GM19395 (cell line): ENCODE measurements around the gene MCUR1.
"Not testable (repeated sequence)": the region's sequence is repeated elsewhere in the genome, so short reads cannot be mapped to it uniquely, and the experiment has no call there.

Experiments used
- ATAC-seq: cut with Tn5 transposase; IDR thresholded peaks from one replicate; pipeline ENCODE4 v1.9.1; 2021; ENCODE audit warnings: mild to moderate bottlenecking, moderate library complexity; ENCODE audit not compliant: unreplicated experiment

MCUR1 gene

GRCh38 chr6:13780162-13780561, 34.2 kb downstream of the MCUR1 start:
- ATAC-seq: not testable (repeated sequence)

- ATAC-seq: no peak
These were observed 36.3 kb downstream of the MCUR1 start for GRCh38 chr6:13778028-13778427.

GRCh38 chr6:13776602-13777001, 37.8 kb downstream of the MCUR1 start:
- ATAC-seq: no peak

- ATAC-seq: not testable (repeated sequence)
These were observed 38.9 kb downstream of the MCUR1 start for GRCh38 chr6:13775466-13775865.

GRCh38 chr6:13772358-13773030, 41.9 kb downstream of the MCUR1 start:
- not testable (repeated sequence) for ATAC-seq

GRCh38 chr6:13769655-13770053, 44.7 kb downstream of the MCUR1 start:
- ATAC-seq: no peak

GRCh38 chr6:13769034-13769654, 45.2 kb downstream of the MCUR1 start:
- ATAC-seq: no peak

- no peak for ATAC-seq
These were observed 47.1 kb downstream of the MCUR1 start for GRCh38 chr6:13767121-13767808.

GRCh38 chr6:13766201-13766634, 48.1 kb downstream of the MCUR1 start:
- ATAC-seq: no peak

GRCh38 chr6:13765570-13765969, 48.8 kb downstream of the MCUR1 start:
- ATAC-seq: no peak

GRCh38 chr6:13764996-13765395, 49.4 kb downstream of the MCUR1 start:
- no peak for ATAC-seq

- no peak for ATAC-seq
These were observed 50.5 kb downstream of the MCUR1 start for GRCh38 chr6:13763740-13764381.

GRCh38 chr6:13762611-13763441, 51.5 kb downstream of the MCUR1 start:
- no peak for ATAC-seq

GRCh38 chr6:13761361-13762036, 52.9 kb downstream of the MCUR1 start:
- ATAC-seq: no peak

- no peak for ATAC-seq
These were observed 53.8 kb downstream of the MCUR1 start for GRCh38 chr6:13760307-13761304.

- ATAC-seq: no peak
These were observed 55.3 kb downstream of the MCUR1 start for GRCh38 chr6:13759025-13759424.

GRCh38 chr6:13754644-13755043, 59.7 kb downstream of the MCUR1 start:
- ATAC-seq: no peak

GRCh38 chr6:13743736-13744127, 70.6 kb downstream of the MCUR1 start:
- no peak for ATAC-seq
